ENCODE measurements around the gene RNF166. TPM values are rescaled to one million over a fixed set of nuclear protein-coding genes. Genes with fewer than 3 reads are reported as not detected.

RNF166 gene
- total RNA-seq, 1 donor = 14.5 TPM

DNA sequence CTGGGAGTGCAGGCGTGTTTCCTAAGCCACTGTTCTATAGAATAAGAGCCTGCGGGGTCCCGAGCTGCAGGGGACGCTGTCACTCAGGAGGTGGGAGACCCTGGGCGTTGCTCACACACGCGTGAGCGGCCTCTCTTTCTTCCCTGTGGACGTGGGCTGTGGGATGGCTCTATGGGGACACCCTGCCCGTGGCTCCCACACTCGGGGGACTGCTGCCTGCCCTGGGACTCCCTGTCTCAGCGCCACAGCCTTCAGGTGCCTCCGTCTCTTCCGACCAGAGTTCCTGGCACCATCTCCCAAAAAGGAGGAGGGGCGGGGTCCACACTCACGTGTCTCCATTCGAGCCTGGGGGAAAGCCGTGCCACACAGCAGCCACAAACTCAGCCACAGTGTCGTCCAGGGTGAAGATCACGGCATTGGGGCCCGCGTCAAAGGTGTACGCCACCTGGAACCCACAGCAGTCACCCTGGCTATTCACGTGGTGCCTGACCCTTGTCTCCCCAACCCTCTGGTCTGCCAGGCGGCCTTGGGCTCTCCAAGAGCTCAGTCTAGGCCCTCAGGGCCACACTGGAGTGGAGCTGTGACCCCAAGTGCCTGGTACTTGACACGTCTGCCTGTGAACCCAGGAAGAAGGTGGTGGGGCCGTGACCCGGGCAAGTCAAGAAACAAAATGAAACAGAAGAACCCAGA, 51.7 kb downstream of the RNF166 start:
- H4K20me1 ChIP-seq (ENCODE audit: insufficient read depth, low read length) = peaks cover 12% of the 10 kb centered on the region
- TF ChIP-seq, protein P1, sequence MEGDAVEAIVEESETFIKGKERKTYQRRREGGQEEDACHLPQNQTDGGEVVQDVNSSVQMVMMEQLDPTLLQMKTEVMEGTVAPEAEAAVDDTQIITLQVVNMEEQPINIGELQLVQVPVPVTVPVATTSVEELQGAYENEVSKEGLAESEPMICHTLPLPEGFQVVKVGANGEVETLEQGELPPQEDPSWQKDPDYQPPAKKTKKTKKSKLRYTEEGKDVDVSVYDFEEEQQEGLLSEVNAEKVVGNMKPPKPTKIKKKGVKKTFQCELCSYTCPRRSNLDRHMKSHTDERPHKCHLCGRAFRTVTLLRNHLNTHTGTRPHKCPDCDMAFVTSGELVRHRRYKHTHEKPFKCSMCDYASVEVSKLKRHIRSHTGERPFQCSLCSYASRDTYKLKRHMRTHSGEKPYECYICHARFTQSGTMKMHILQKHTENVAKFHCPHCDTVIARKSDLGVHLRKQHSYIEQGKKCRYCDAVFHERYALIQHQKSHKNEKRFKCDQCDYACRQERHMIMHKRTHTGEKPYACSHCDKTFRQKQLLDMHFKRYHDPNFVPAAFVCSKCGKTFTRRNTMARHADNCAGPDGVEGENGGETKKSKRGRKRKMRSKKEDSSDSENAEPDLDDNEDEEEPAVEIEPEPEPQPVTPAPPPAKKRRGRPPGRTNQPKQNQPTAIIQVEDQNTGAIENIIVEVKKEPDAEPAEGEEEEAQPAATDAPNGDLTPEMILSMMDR (IDR thresholded peaks at IDR 0.05; ENCODE audit: extremely low read depth, low read depth, low read length) = no peak
- no peaks in the 10 kb centered on the region for H3K27me3 ChIP-seq (ENCODE audit: insufficient read depth, low read length)
- H3K4me3 ChIP-seq (ENCODE audit: insufficient read depth, low read length) = no peak overlapping the region
- DNase-seq (ENCODE audit: insufficient read length, low spot score, missing footprints) = peak; percentile 61
- peaks cover 16% of the 10 kb centered on the region for H3K79me2 ChIP-seq (ENCODE audit: insufficient read depth, low read length)
- peaks cover 11% of the 10 kb centered on the region for H3K4me1 ChIP-seq (ENCODE audit: insufficient read depth, low read length)
- no peaks in the 10 kb centered on the region for H3K9me3 ChIP-seq (ENCODE audit: low read depth, low read length)
- H2AFZ ChIP-seq (ENCODE audit: low read length) = no peak overlapping the region
- peaks cover 8% of the 10 kb centered on the region for H3K36me3 ChIP-seq (ENCODE audit: insufficient read depth, low read length)
- no peak overlapping the region for H3K4me2 ChIP-seq (ENCODE audit: insufficient read depth, low read length)
- H3K27ac ChIP-seq (ENCODE audit: low read depth, low read length) = no peak overlapping the region

DNA sequence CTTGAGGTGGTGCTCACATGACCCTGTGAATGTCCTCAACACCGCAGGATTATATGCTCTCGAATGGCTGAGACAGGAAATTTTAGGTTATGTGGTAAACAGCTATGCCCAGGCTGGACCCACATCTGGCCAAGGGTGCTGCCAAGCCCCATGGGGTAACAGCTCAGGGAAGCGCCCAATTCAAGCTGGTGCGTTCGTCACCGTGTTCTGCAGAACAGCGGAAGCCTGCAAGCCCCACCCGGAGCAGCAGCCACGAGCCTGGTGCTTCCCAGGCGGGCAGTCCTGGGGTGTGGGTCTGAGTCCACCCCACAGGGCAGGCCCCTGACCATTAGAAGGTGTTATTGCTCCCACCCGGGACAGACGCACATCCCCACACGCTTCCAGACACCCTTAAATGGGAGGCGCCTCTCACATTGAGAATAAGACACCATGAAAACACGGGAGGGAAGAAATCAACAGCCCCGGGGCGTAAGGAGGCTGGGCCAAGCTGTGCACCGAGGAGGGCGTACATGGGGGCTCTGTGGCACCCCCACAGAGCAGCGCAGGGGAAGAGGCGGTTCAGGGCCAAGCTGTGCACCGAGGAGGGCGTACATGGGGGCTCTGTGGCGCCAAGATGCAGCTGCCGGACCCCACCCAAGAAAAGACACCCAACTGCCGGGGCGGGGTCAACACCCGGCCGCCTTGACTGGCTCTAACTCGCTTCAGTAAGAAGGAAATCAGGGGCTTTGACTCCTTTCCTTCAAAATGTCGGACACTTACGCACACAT, 52.4 kb downstream of the RNF166 start:
- H3K36me3 ChIP-seq (ENCODE audit: insufficient read depth, low read length) = peaks cover 8% of the 10 kb centered on the region
- H3K27me3 ChIP-seq (ENCODE audit: insufficient read depth, low read length) = no peaks in the 10 kb centered on the region
- DNase-seq (ENCODE audit: insufficient read length, low spot score, missing footprints) = no peak
- TF ChIP-seq, protein P1 (IDR thresholded peaks at IDR 0.05; ENCODE audit: extremely low read depth, low read depth, low read length) = no peak
- peaks cover 11% of the 10 kb centered on the region for H3K4me1 ChIP-seq (ENCODE audit: insufficient read depth, low read length)
- H4K20me1 ChIP-seq (ENCODE audit: insufficient read depth, low read length) = peaks cover 9% of the 10 kb centered on the region
- H3K79me2 ChIP-seq (ENCODE audit: insufficient read depth, low read length) = peaks cover 9% of the 10 kb centered on the region
- H3K27ac ChIP-seq (ENCODE audit: low read depth, low read length) = no peak overlapping the region
- no peak overlapping the region for H3K4me3 ChIP-seq (ENCODE audit: insufficient read depth, low read length)
- H3K9me3 ChIP-seq (ENCODE audit: low read depth, low read length) = no peaks in the 10 kb centered on the region
- no peak overlapping the region for H3K4me2 ChIP-seq (ENCODE audit: insufficient read depth, low read length)
- H2AFZ ChIP-seq (ENCODE audit: low read length) = no peak overlapping the region

DNA sequence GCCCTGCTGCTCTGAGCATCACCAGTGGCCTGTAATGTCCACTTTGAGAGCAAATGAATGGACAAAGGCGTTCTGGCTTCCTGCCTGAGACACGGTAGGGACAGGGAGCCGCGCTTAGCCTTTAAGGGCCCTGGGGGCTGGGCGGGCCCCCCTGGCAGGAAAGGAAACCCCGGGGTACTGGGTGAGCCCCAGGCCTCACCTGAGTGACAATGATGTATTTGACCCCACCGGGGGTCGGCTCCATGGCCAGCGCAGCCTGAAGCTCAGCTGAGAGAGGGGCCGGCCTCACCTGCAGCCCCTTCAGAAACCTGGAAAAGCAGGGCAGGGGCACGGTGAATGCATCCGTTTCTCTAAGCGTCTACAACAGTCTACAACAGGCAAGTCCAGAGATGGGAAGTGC, 53.1 kb downstream of the RNF166 start:
- H3K27me3 ChIP-seq (ENCODE audit: insufficient read depth, low read length) = no peaks in the 10 kb centered on the region
- H3K4me2 ChIP-seq (ENCODE audit: insufficient read depth, low read length) = no peak overlapping the region
- H3K79me2 ChIP-seq (ENCODE audit: insufficient read depth, low read length) = peaks cover 5% of the 10 kb centered on the region
- no peak overlapping the region for H3K27ac ChIP-seq (ENCODE audit: low read depth, low read length)
- TF ChIP-seq, protein P1 (IDR thresholded peaks at IDR 0.05; ENCODE audit: extremely low read depth, low read depth, low read length) = no peak
- H3K36me3 ChIP-seq (ENCODE audit: insufficient read depth, low read length) = peaks cover 8% of the 10 kb centered on the region
- no peak for DNase-seq (ENCODE audit: insufficient read length, low spot score, missing footprints)
- H3K9me3 ChIP-seq (ENCODE audit: low read depth, low read length) = no peaks in the 10 kb centered on the region
- H3K4me1 ChIP-seq (ENCODE audit: insufficient read depth, low read length) = peaks cover 11% of the 10 kb centered on the region
- H2AFZ ChIP-seq (ENCODE audit: low read length) = no peak overlapping the region
- no peak overlapping the region for H3K4me3 ChIP-seq (ENCODE audit: insufficient read depth, low read length)
- H4K20me1 ChIP-seq (ENCODE audit: insufficient read depth, low read length) = peaks cover 9% of the 10 kb centered on the region

DNA sequence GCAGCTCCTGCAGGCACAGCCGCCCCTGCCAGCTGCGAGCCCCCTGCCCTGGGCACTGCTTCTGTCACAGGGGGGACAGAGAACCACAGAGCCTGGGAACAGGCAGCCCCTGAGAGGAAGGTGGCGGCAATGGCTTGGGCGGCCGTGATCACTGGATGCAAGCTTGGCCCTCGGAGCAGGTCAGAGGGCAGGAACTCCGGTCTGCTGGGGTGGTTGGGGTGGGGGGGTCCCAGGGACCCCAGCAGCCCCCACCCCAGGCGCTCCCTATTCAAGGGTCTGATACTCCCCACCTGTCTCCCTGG, 53.5 kb downstream of the RNF166 start:
- H3K36me3 ChIP-seq (ENCODE audit: insufficient read depth, low read length) = peaks cover 8% of the 10 kb centered on the region
- H2AFZ ChIP-seq (ENCODE audit: low read length) = no peak overlapping the region
- H3K4me1 ChIP-seq (ENCODE audit: insufficient read depth, low read length) = peaks cover 11% of the 10 kb centered on the region
- H4K20me1 ChIP-seq (ENCODE audit: insufficient read depth, low read length) = peaks cover 9% of the 10 kb centered on the region
- no peaks in the 10 kb centered on the region for H3K27me3 ChIP-seq (ENCODE audit: insufficient read depth, low read length)
- no peak overlapping the region for H3K4me3 ChIP-seq (ENCODE audit: insufficient read depth, low read length)
- no peaks in the 10 kb centered on the region for H3K9me3 ChIP-seq (ENCODE audit: low read depth, low read length)
- no peak overlapping the region for H3K27ac ChIP-seq (ENCODE audit: low read depth, low read length)
- no peak overlapping the region for H3K4me2 ChIP-seq (ENCODE audit: insufficient read depth, low read length)
- H3K79me2 ChIP-seq (ENCODE audit: insufficient read depth, low read length) = peaks cover 5% of the 10 kb centered on the region
- TF ChIP-seq, protein P1 (IDR thresholded peaks at IDR 0.05; ENCODE audit: extremely low read depth, low read depth, low read length) = no peak
- peak; percentile 84 for DNase-seq (ENCODE audit: insufficient read length, low spot score, missing footprints)
